Stimulated activated CD4-positive, alpha-beta T cell treated with anti-CD3 and anti-CD28 coated beads, Interleukin-15, amount 100 ng/mL, for 48 hours (primary cell): ENCODE data around the gene CES4A.
"Not testable (repeated sequence)": the region's sequence is repeated elsewhere in the genome, so short reads cannot be mapped to it uniquely, and the experiment has no call there.

Experiments
- DNase-seq, 2 donors: peaks; one replicate each; pipeline ENCODE4 v3.0.0-alpha.2; 2020; ENCODE audit warnings: low read depth in 2 of 2

Gene CES4A

GRCh38 chr16:66955363-66956153 is 32.8 kb upstream of the CES4A start:
- DNase-seq: not testable (repeated sequence)

GRCh38 chr16:66956154-66956457 is 32.3 kb upstream of the CES4A start:
- DNase-seq: not testable (repeated sequence)

DNA sequence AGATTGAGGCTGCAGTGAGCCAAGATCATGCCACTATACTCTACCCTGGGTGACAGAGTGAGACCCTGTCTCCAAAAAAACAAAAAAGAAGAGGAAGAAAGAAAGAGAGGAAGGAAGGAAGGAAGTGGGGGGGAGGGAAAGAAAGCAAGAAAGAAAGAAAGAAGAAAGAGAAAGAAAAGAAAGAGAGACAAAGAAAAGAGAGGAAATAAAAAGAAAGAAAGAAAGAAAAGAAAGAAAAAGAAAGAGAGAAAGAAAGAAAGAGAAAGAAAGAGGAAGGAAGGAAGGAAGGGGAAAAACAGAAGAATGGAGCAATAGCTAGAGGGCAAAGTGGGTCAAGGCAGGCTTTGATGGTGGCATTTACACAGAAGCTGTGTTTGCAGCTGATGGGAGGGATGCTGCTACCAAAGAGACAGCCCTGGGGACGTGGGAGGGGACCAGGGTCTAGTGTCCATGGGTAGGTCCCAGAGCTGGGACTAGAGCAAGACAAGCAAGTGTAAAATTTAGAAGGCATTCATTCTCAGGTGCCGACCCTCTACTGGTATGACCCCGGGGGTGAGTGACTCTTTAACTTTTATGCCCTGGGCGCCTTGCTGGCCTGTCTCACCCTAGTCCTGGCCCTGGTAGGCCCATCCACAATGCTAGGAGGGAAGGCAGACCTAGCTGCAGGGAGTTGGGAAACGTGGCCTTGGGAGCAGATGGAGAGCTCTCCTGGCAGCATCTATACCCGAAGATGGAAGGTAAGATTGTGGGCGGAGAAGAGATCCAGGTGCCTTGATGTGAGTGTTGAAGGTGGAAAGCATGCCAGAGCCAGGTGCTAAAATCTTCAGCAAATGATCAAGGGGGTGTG is 29.3 kb upstream of the CES4A start:
- no peak for DNase-seq

GRCh38 chr16:66959704-66960161 is 28.7 kb upstream of the CES4A start:
- DNase-seq: no peak

DNA sequence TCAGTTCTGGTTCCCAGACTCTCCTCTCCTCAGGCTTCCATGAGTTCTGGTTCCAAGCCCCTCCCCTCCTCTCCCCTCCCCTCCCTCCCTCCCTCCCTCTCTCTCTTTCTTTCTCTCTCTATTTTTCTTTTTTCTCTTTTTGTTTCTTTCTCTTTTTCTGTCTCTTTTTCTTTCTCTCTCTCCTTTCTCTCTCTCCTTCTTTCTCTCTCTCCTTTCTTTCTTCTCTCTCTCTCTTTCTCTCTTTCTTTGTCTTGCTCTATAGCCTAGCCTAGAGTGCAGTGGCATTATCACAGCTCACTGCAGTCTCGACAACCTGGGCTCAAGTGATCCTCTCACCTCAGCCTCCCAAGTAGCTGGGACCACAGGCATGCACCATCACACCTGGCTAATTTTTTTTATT is 28.1 kb upstream of the CES4A start:
- no peak for DNase-seq

GRCh38 chr16:66961065-66961744 is 27.2 kb upstream of the CES4A start, which contains the start of gene CES3:
Gene CES3, plus strand, starts transcription at chr16:66961266. Its CDS starts 42 bp downstream, at chr16:66961308.
- DNase-seq: peak; percentile 52 to 62

GRCh38 chr16:66961914-66962313 is 26.5 kb upstream of the CES4A start:
- no peak for DNase-seq

- DNase-seq: no peak
These were observed 24.3 kb upstream of the CES4A start for GRCh38 chr16:66964049-66964448.

- DNase-seq: no peak
These were observed 19.5 kb upstream of the CES4A start for GRCh38 chr16:66968847-66969246.

- DNase-seq: no peak
These were observed 17.3 kb upstream of the CES4A start for GRCh38 chr16:66970775-66971720.

- no peak for DNase-seq
These were observed 15.4 kb upstream of the CES4A start for GRCh38 chr16:66972983-66973382.

DNA sequence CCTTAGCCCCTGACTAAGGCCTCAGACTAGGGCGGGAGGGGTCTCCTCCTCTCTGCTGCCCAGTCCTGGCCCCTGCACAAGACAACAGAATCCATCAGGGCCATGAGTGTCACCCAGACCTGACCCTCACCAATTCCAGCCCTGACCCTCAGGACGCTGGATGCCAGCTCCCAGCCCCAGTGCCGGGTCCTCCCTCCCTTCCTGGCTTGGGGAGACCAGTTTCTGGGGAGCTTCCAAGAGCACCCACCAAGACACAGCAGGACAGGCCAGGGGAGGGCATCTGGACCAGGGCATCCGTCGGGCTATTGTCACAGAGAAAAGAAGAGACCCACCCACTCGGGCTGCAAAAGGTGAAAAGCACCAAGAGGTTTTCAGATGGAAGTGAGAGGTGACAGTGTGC is 14.7 kb upstream of the CES4A start:
- DNase-seq: no peak

DNA sequence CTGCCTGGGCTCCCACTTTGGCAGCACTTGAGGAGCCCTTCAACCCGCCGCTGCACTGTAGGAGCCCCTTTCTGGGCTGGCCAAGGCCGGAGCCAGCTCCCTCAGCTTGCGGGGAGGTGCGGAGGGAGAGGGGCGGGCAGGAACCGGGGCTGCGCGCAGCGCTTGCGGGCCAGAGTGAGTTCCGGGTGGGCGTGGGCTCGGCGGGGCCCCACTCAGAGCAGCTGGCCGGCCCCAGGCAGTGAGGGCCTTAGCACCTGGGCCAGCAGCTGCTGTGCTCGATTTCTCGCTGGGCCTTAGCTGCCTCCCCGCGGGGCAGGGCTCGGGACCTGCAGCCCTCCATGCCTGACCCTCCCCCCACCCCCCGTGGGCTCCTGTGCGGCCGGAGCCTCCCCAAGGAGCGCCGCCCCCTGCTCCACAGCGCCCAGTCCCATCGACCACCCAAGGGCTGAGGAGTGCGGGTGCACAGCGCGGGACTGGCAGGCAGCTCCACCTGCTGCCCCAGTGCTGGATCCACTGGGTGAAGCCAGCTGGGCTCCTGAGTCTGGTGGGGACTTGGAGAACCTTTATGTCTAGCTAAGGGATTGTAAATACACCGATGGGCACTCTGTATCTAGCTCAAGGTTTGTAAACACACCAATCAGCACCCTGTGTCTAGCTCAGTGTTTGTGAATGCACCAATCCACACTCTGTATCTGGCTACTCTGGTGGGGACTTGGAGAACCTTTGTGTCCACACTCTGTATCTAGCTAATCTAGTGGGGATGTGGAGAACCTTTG is 14.0 kb upstream of the CES4A start:
- not testable (repeated sequence) for DNase-seq

GRCh38 chr16:66974932-66975246 is 13.5 kb upstream of the CES4A start:
- DNase-seq: peak; percentile 45 to 70

DNA sequence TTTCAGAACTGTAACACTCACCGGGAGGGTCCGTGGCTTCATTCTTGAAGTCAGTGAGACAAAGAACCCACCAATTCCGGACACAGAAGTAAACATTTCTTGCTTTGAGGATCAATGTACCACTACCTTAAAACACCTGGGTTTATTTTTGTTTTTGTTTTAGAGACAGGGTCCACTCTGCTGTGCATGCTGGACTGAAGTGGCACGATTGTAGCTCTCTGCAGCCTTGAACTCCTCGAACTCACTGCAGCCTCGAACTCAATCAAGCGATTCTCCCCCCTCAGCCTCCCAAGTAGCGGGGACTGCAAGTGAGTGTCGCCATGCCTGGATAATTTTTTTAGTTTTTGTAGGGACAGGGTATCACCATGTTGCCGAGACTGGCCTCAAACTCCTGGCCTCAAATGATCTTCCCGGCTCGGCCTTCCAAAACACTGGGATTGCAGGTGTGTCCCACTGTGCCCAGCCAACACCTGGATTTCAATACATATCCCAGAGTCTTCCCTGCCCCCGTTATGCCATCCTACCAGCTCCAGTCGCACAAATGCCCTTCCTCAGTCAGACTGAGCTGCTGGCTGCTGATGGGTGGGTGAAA is 13.0 kb upstream of the CES4A start:
- no peak for DNase-seq

GRCh38 chr16:66976746-66977145 is 11.6 kb upstream of the CES4A start:
- no peak for DNase-seq

DNA sequence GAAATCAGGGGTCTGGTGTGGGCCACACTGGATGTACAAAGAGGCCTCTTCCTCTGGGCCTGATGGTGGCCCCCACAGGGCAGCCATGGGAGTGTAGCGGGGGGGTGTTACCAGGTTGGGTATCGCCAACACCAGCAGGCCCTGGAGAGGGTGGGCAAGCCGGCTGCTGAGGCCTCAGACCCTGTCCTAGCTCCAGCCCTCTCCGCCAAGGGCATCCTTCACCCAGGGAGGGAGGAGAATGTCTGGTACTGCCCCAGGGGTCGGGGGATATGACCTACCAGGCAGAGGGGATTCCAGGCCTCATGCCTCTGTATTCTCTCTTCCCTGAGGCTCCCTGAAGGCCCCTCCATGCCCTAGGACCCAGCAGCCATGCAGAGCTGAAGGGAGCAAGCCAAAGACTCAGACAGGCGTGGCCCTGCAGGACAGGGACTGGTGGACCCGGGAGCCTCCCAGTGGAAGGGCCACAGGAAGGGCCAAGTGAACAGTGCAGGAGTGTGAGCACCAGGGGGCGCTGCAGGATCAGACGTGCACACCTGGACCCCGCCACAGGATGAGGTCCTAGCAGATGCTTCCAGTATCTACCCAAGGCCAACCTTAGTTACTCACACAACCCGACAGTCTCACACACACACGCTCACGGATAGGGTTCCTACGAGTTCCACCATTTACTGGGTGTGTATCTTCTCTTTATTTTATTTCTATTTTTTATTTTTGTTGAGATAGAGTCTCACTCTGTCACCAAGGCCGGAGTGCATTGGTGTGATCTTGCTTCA is 10.9 kb upstream of the CES4A start:
- peak; percentile 85 to 88 for DNase-seq

GRCh38 chr16:66979011-66979717 is 9.2 kb upstream of the CES4A start:
- DNase-seq: no peak

DNA sequence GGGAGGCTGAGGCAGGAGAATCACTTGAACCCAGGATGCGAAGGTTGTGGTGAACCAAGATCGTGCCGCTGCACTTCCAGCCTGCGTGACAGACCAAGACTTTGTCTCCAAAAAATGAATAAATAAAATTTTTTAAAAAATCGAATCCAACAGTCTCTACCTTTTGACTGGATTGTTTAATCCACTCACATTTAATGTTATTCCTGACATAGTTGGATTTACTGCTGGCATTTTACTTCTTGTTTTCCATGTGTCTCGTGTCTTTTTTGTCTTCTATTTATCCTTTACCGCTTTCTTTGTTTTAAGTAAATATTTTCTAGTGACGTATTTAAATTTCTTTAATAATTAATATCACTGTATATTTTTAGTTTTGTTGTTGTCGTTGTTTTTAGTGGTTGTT is 5.4 kb upstream of the CES4A start:
- no peak for DNase-seq
